IMR-90 (cell line): Measurements from ENCODE around the gene ZFHX3. TPM values are rescaled to one million over a fixed set of nuclear protein-coding genes. Genes with fewer than 3 reads are reported as not detected.

Experiments used
- ATAC-seq: fragments of 200-7000 bp; cut with Tn5 transposase; 2 replicates; pipeline ENCODE4 v1.9.1; 2020; ENCODE audit warnings: low read depth, mild to moderate bottlenecking, moderate library complexity
- BruUV-seq: library from RNA; stranded (reverse); fragments of 400-500 nt; replicated peaks from 2 replicates; lab custom pipeline; 2021; lab: Mats Ljungman, UMichigan
- CTCF ChIA-PET: fragments of 300-600 bp; formaldehyde crosslinking; extraction: SDS; loops from one replicate; lab custom pipeline; 2021; ENCODE audit warnings: antibody characterized with exemption; lab: Yijun Ruan, JAX
- POLR2A ChIA-PET: fragments of 300-600 bp; sonication (Branson Sonifier 250); formaldehyde crosslinking; loops from one replicate; lab custom pipeline; 2022; ENCODE audit warnings: antibody characterized with exemption; ENCODE audit not compliant: unreplicated experiment; lab: Charles Lee
- DNase-seq: peaks from one replicate; pipeline ENCODE4 v3.0.0; 2013
- H2AFZ ChIP-seq: replicated peaks from 2 replicates; pipeline ENCODE3; 2013; ENCODE audit warnings: low read length, mild to moderate bottlenecking; ENCODE audit not compliant: poor library complexity
- H2AK5ac ChIP-seq: 2 replicates; pipeline ENCODE4 v1.6.1; 2013; ENCODE audit warnings: low read depth, low read length, inconsistent platforms
- H2AK9ac ChIP-seq: replicated peaks from 2 replicates; pipeline ENCODE3; 2013; ENCODE audit warnings: mild to moderate bottlenecking, low read depth, low read length, moderate library complexity; ENCODE audit not compliant: poor library complexity
- H2BK120ac ChIP-seq: 2 replicates; pipeline ENCODE4 v1.6.1; 2013; ENCODE audit warnings: low read depth, low read length, inconsistent platforms
- H2BK15ac ChIP-seq: 3 replicates; pipeline ENCODE4 v1.6.1; 2013; ENCODE audit warnings: low read depth, low read length, inconsistent platforms
- H2BK20ac ChIP-seq: 2 replicates; pipeline ENCODE4 v1.6.1; 2013; ENCODE audit warnings: low read depth, mild to moderate bottlenecking, inconsistent platforms, low read length, moderate library complexity
- H2BK5ac ChIP-seq: 2 replicates; pipeline ENCODE4 v1.6.1; 2013; ENCODE audit warnings: mild to moderate bottlenecking, low read depth, low read length, inconsistent platforms; ENCODE audit not compliant: poor library complexity, severe bottlenecking
- H3K14ac ChIP-seq: replicated peaks from 2 replicates; pipeline ENCODE4 v1.6.1; 2013; ENCODE audit warnings: low read depth, low read length, inconsistent platforms
- H3K18ac ChIP-seq: 2 replicates; pipeline ENCODE4 v1.6.1; 2013; ENCODE audit warnings: low read depth, low read length, control low read depth
- H3K23ac ChIP-seq: 2 replicates; pipeline ENCODE4 v1.6.1; 2013; ENCODE audit warnings: low read depth, low read length, inconsistent platforms
- H3K27ac ChIP-seq: 2 replicates; pipeline ENCODE4 v1.5.1; 2013; ENCODE audit warnings: mild to moderate bottlenecking, control low read depth, low read length; ENCODE audit not compliant: insufficient read depth
- H3K27me3 ChIP-seq: 2 replicates; pipeline ENCODE4 v1.6.1; 2013; ENCODE audit warnings: low read length; ENCODE audit not compliant: control insufficient read depth, insufficient read depth
- H3K36me3 ChIP-seq: 2 replicates; pipeline ENCODE4 v1.6.1; 2013; ENCODE audit warnings: low read length, mixed read lengths; ENCODE audit not compliant: control insufficient read depth, insufficient read depth
- H3K4ac ChIP-seq: 2 replicates; pipeline ENCODE4 v1.6.1; 2013; ENCODE audit warnings: low read depth, low read length, inconsistent platforms
- H3K4me1 ChIP-seq: 2 replicates; pipeline ENCODE4 v1.6.1; 2013; ENCODE audit warnings: low read length, mixed read lengths; ENCODE audit not compliant: control insufficient read depth, insufficient read depth
- H3K4me2 ChIP-seq: 2 replicates; pipeline ENCODE4 v1.6.1; 2013; ENCODE audit warnings: low read depth, mild to moderate bottlenecking, control low read depth, low read length, moderate library complexity
- H3K4me3 ChIP-seq: 2 replicates; pipeline ENCODE4 v1.5.1; 2013; ENCODE audit warnings: low read depth, mild to moderate bottlenecking, control low read depth, low read length, moderate library complexity; ENCODE audit not compliant: insufficient read depth
- H3K56ac ChIP-seq: 2 replicates; pipeline ENCODE4 v1.6.1; 2013; ENCODE audit warnings: low read length, inconsistent platforms; ENCODE audit not compliant: insufficient read depth; ENCODE audit errors: extremely low read depth
- H3K79me1 ChIP-seq, 2 experiments: 2 replicates each; pipeline ENCODE4 v1.6.1; 2013; ENCODE audit warnings: low read length in 2 of 2, inconsistent platforms in 1 of 2, low read depth in 1 of 2
- H3K9ac ChIP-seq: 2 replicates; pipeline ENCODE4 v1.6.1; 2013; ENCODE audit warnings: low read depth, low read length, control low read depth
- H3K9me1 ChIP-seq: 2 replicates; pipeline ENCODE4 v1.6.1; 2013; ENCODE audit warnings: low read length, inconsistent platforms; ENCODE audit not compliant: insufficient read depth
- H3K9me3 ChIP-seq: 2 replicates; pipeline ENCODE4 v1.6.1; 2013; ENCODE audit warnings: low read length; ENCODE audit not compliant: control insufficient read depth, insufficient read depth
- H4K20me1 ChIP-seq: 2 replicates; pipeline ENCODE4 v1.6.1; 2013; ENCODE audit warnings: low read length, inconsistent platforms; ENCODE audit not compliant: insufficient read depth
- H4K5ac ChIP-seq: 2 replicates; pipeline ENCODE4 v1.6.1; 2013; ENCODE audit warnings: mild to moderate bottlenecking, low read depth, low read length, control low read depth
- H4K8ac ChIP-seq, 2 experiments: 2 replicates each; pipeline ENCODE4 v1.6.1; 2013; ENCODE audit warnings: low read depth in 2 of 2, low read length in 2 of 2, control low read depth in 1 of 2, inconsistent platforms in 1 of 2
- H4K91ac ChIP-seq: 2 replicates; pipeline ENCODE4 v1.6.1; 2013; ENCODE audit warnings: low read depth, low read length, inconsistent platforms; ENCODE audit not compliant: insufficient read depth
- MAFK ChIP-seq: IDR thresholded peaks from 2 replicates; pipeline ENCODE4 v1.6.1; 2012; ENCODE audit warnings: low read depth, low read length, improper control_type of control experiment
- MXI1 ChIP-seq: IDR thresholded peaks from 2 replicates; pipeline ENCODE4 v1.6.1; 2012; ENCODE audit warnings: low read depth, mild to moderate bottlenecking, low read length, moderate library complexity, borderline replicate concordance
- NFE2L2 ChIP-seq: fragments of 150-350 bp; IDR thresholded peaks from 2 replicates; pipeline ENCODE4 v1.6.1; 2016; ENCODE audit warnings: low read depth, mild to moderate bottlenecking, low read length
- POLR2A ChIP-seq: IDR thresholded peaks from 2 replicates; pipeline ENCODE4 v1.6.1; 2012; ENCODE audit warnings: mild to moderate bottlenecking, low read depth, low read length
- RAD21 ChIP-seq: IDR thresholded peaks from 2 replicates; pipeline ENCODE4 v1.6.1; 2012; ENCODE audit warnings: low read length, improper control_type of control experiment
- RCOR1 ChIP-seq: IDR thresholded peaks from 2 replicates; pipeline ENCODE4 v1.6.1; 2012; ENCODE audit warnings: mild to moderate bottlenecking, low read length, improper control_type of control experiment; ENCODE audit not compliant: insufficient replicate concordance
- RFX5 ChIP-seq: IDR thresholded peaks from 2 replicates; pipeline ENCODE4 v1.8.0; 2012; ENCODE audit warnings: low read depth, mild to moderate bottlenecking, low read length, moderate library complexity
- SMC3 ChIP-seq: fragments of 150-350 bp; IDR thresholded peaks from 2 replicates; pipeline ENCODE4 v1.6.1; 2016; ENCODE audit warnings: low read depth, mild to moderate bottlenecking, antibody characterized with exemption, low read length, moderate library complexity
- WGBS, 2 experiments: methylation state at CpG; one replicate each; pipeline versions ENCODE4 v1.1.5 to v1.1.7; 2013; ENCODE audit warnings: missing lambda C conversion rate in 2 of 2; ENCODE audit not compliant: insufficient read length in 1 of 2; ENCODE audit errors: extremely low coverage in 2 of 2; 5-methylcytosine and 5-hydroxymethylcytosine counted together
- dilution Hi-C: fragments of 300-500 bp; cut with HindIII; formaldehyde crosslinking; loops from one replicate; pipeline ENCODE4 v1.14.3; 2018; ENCODE audit warnings: low sequenced_read_pairs; ENCODE audit not compliant: unreplicated experiment
- in situ Hi-C: fragments of 300-500 bp; cut with MboI; formaldehyde crosslinking; loops from 3 replicates; pipeline ENCODE4 v1.14.3; 2019; ENCODE audit warnings: low sequenced_read_pairs, inconsistent platforms, mixed read lengths
- intact Hi-C: fragments of 100-400 bp; cut with micrococcal nuclease; formaldehyde crosslinking; loops from 2 replicates; pipeline ENCODE4 v1.10.0; 2022
- polyA plus RNA-seq, 3 experiments: library from polyadenylated mRNA; depleted of rRNA; stranded (reverse); fragments of >200 nt; gene quantifications; 2 replicates each; pipeline ENCODE4 v1.2.3, GENCODE V29; 2012; ENCODE audit warnings: low replicate concordance in 1 of 3
- total RNA-seq: library from RNA; depleted of rRNA; stranded (reverse); fragments of >200 nt; gene quantifications from 2 replicates; pipeline ENCODE4 v1.2.3, GENCODE V29; 2012
- TF ChIP-seq, protein P1 (sequence below): fragments of 150-350 bp; IDR thresholded peaks from 2 replicates; pipeline ENCODE4 v1.6.1; 2017; ENCODE audit warnings: mild to moderate bottlenecking, antibody characterized with exemption, low read length, low read depth
- TF ChIP-seq, protein P2 (sequence below): conservative IDR thresholded peaks from 2 replicates; pipeline ENCODE4 v1.5.1; 2012; ENCODE audit warnings: mild to moderate bottlenecking, low read depth, low read length, improper control_type of control experiment

Gene ZFHX3
- total and polyA plus RNA-seq, 2 of the 4 experiments (the other 2 are of a cell fraction), result 1.4 to 1.7 TPM

DNA sequence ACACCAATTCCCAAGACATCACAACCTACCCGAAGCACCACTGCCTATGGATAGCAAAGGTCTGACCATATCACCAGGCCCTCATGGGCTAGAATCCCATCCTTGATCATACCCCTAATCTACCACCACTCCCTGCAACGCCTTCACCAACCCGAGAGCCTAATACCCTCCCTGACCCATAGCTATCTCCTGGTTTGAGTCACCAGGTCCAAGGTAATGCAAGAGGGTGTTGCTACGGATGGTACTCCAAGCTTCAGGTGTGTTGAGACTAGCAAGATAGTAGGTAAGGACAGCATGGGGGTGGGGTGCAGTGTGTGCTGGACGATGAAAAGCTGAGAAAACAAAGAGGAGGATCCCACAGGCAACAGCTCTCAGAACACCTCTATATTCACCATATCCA lies 258.0 kb downstream of the ZFHX3 start:
- DNase-seq (no peak), ATAC-seq (no peak)
- no peak overlapping the region for H3K9ac ChIP-seq
- H4K20me1 ChIP-seq, result no peaks in the 10 kb centered on the region
- no peak overlapping the region for H3K27ac ChIP-seq
- dilution Hi-C loops (no loop called here), in situ Hi-C loops (no loop called here), intact Hi-C loops (loop anchor here (5.0 to 10.0 kb wide), 3 partner anchors 288 to 1505 kb away; partner anchors contain the start of gene PSMD7)
- no peak overlapping the region for H3K18ac ChIP-seq
- H2AK9ac ChIP-seq, result no peak overlapping the region
- no peak overlapping the region for H3K23ac ChIP-seq
- no peaks in the 10 kb centered on the region for H3K9me3 ChIP-seq
- H3K27me3 ChIP-seq, result no peaks in the 10 kb centered on the region
- POLR2A ChIA-PET, result no interaction called here
- H3K4me1 ChIP-seq, result peaks cover 5% of the 10 kb centered on the region
- no peak overlapping the region for H3K14ac ChIP-seq
- no peak overlapping the region for H2BK120ac ChIP-seq
- H3K36me3 ChIP-seq, result peaks cover 32% of the 10 kb centered on the region
- H3K56ac ChIP-seq, result no peak overlapping the region
- no peak overlapping the region for H4K5ac ChIP-seq
- H3K4ac ChIP-seq, result no peak overlapping the region
- CTCF ChIA-PET, result no interaction called here
- H2AK5ac ChIP-seq, result no peak overlapping the region
- BruUV-seq, result no TSS peak
- H2BK5ac ChIP-seq, result no peak overlapping the region
- TF ChIP-seq RCOR1, result no peak
- no peak for TF ChIP-seq RFX5
- TF ChIP-seq, protein P1, sequence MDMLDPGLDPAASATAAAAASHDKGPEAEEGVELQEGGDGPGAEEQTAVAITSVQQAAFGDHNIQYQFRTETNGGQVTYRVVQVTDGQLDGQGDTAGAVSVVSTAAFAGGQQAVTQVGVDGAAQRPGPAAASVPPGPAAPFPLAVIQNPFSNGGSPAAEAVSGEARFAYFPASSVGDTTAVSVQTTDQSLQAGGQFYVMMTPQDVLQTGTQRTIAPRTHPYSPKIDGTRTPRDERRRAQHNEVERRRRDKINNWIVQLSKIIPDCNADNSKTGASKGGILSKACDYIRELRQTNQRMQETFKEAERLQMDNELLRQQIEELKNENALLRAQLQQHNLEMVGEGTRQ, result no peak
- no peak for TF ChIP-seq NFE2L2
- TF ChIP-seq, protein P2, sequence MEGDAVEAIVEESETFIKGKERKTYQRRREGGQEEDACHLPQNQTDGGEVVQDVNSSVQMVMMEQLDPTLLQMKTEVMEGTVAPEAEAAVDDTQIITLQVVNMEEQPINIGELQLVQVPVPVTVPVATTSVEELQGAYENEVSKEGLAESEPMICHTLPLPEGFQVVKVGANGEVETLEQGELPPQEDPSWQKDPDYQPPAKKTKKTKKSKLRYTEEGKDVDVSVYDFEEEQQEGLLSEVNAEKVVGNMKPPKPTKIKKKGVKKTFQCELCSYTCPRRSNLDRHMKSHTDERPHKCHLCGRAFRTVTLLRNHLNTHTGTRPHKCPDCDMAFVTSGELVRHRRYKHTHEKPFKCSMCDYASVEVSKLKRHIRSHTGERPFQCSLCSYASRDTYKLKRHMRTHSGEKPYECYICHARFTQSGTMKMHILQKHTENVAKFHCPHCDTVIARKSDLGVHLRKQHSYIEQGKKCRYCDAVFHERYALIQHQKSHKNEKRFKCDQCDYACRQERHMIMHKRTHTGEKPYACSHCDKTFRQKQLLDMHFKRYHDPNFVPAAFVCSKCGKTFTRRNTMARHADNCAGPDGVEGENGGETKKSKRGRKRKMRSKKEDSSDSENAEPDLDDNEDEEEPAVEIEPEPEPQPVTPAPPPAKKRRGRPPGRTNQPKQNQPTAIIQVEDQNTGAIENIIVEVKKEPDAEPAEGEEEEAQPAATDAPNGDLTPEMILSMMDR, result no peak
- TF ChIP-seq SMC3, result no peak
- no peak for TF ChIP-seq MAFK
- no peak for TF ChIP-seq MXI1
- TF ChIP-seq POLR2A, result no peak
- TF ChIP-seq RAD21, result no peak
- peaks cover 2 to 13% of the 10 kb centered on the region in 2 experiments; a peak in 2 of 4 replicates for H3K79me1 ChIP-seq
- no peak overlapping the region for H4K8ac ChIP-seq
- peaks cover 4% of the 10 kb centered on the region for H3K9me1 ChIP-seq
- no peak overlapping the region for H3K4me3 ChIP-seq
- no peak overlapping the region for H2BK20ac ChIP-seq
- no peak overlapping the region for H2AFZ ChIP-seq
- WGBS, 2 experiments, result no CpG with 5 or more reads among the region's 5 CpGs
- no peak overlapping the region for H2BK15ac ChIP-seq
- H4K91ac ChIP-seq, result no peak overlapping the region
- no peak overlapping the region for H3K4me2 ChIP-seq
